OCI-LY1 (cell line): ENCODE measurements around the gene ABL2.

Source experiments
- H2AFZ ChIP-seq: fragments of 200-600 bp; sonication (generic), shearing (Covaris generic); 2 replicates; pipeline ENCODE4 v1.6.0; 2014; ENCODE audit warnings: antibody characterized with exemption, mild to moderate bottlenecking, low read length
- H3F3A ChIP-seq: fragments of 200-600 bp; sonication (generic), shearing (Covaris generic); 2 replicates; pipeline ENCODE4 v1.6.0; 2014; ENCODE audit warnings: mild to moderate bottlenecking, antibody characterized with exemption, low read length, moderate library complexity; ENCODE audit not compliant: insufficient read depth
- H3K27ac ChIP-seq: fragments of 200-600 bp; sonication (generic); 2 replicates; pipeline ENCODE4 v1.5.1; 2014; ENCODE audit warnings: low read length, mixed run types, mild to moderate bottlenecking, low read depth; ENCODE audit not compliant: poor library complexity, severe bottlenecking
- H3K27me3 ChIP-seq: fragments of 200-600 bp; sonication (generic); 2 replicates; pipeline ENCODE4 v1.6.0; 2014; ENCODE audit warnings: antibody characterized with exemption, mild to moderate bottlenecking, low read length, moderate library complexity; ENCODE audit not compliant: insufficient read depth
- H3K36me3 ChIP-seq: fragments of 200-600 bp; sonication (generic); 2 replicates; pipeline ENCODE4 v1.6.1; 2014; ENCODE audit warnings: mild to moderate bottlenecking, antibody characterized with exemption, low read length, moderate library complexity, mixed read lengths; ENCODE audit not compliant: insufficient read depth
- H3K4me1 ChIP-seq: fragments of 200-600 bp; sonication (generic); 2 replicates; pipeline ENCODE4 v1.5.1; 2014; ENCODE audit warnings: mild to moderate bottlenecking, low read length, moderate library complexity; ENCODE audit not compliant: insufficient read depth, severe bottlenecking
- H3K4me2 ChIP-seq: fragments of 200-600 bp; sonication (generic), shearing (Covaris generic); 2 replicates; pipeline ENCODE4 v1.6.1; 2014; ENCODE audit warnings: low read length
- H3K4me3 ChIP-seq: fragments of 200-600 bp; sonication (generic); 2 replicates; pipeline ENCODE4 v1.5.1; 2014; ENCODE audit warnings: low read length, low read depth, mild to moderate bottlenecking, mixed read lengths; ENCODE audit not compliant: poor library complexity, severe bottlenecking
- H3K79me2 ChIP-seq: fragments of 200-600 bp; shearing (Covaris generic); 2 replicates; pipeline ENCODE4 v1.6.1; 2016; ENCODE audit warnings: mixed run types, low read length, mixed read lengths; ENCODE audit not compliant: insufficient read depth
- H3K9ac ChIP-seq: fragments of 200-600 bp; sonication (generic), shearing (Covaris generic); 2 replicates; pipeline ENCODE4 v1.6.1; 2014; ENCODE audit warnings: mild to moderate bottlenecking, low read length, mixed read lengths
- H3K9me2 ChIP-seq: fragments of 200-600 bp; sonication (generic), shearing (Covaris generic); 2 replicates; pipeline ENCODE4 v1.6.1; 2014; ENCODE audit warnings: low read depth, mild to moderate bottlenecking, low read length, mixed read lengths
- H3K9me3 ChIP-seq: fragments of 200-600 bp; shearing (Covaris generic); 2 replicates; pipeline ENCODE4 v1.6.1; 2014; ENCODE audit warnings: low read length, mixed read lengths
- H4K20me1 ChIP-seq: fragments of 200-600 bp; sonication (generic), shearing (Covaris generic); 2 replicates; pipeline ENCODE4 v1.6.0; 2016; ENCODE audit warnings: mild to moderate bottlenecking, low read length; ENCODE audit not compliant: insufficient read depth
- CTCF ChIP-seq: fragments of 200-600 bp; sonication (generic), shearing (Covaris generic); IDR thresholded peaks from 2 replicates; pipeline ENCODE4 v1.5.1; 2017; ENCODE audit warnings: mild to moderate bottlenecking, antibody characterized with exemption, low read length, moderate library complexity, mixed read lengths
- EZH2 ChIP-seq: fragments of 200-600 bp; sonication (generic), shearing (Covaris generic); IDR thresholded peaks from 2 replicates; pipeline ENCODE4 v1.8.0; 2017; ENCODE audit warnings: borderline replicate concordance, mixed run types, mild to moderate bottlenecking, antibody characterized with exemption, low read length, moderate library complexity, mixed read lengths

Gene ABL2

DNA sequence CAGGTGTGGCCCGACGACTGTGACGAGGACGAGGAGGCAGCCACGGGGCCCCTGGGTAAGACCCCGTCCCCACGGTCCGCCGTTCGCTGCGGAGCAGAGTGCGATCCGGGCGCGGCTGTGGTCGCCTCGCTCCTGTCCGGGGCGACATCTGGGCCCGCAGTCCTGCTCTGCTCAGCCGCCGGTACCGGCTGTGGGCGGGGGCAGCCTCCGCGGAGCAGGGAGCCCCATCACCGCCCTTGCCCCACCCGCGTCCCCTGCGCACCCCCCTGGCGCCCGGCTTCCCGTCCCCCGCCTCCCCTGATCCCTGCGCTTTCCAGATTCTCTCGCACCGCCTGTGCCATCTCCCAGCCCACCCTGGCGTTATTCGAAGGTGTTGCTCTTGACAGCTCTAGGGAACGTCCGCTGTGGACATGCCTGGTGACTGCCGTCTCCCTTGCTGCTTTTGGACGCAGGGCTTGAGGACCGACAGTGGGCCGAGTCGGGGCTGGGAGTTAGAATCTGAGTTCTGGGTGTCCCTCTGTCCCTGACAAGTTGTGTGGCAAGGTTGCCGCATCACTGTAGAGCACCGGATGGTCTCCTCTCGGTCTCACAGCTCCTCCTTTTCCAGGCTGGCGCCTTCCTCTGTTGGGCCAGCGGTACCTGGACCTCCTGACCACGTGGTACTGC is 147.0 kb downstream of the ABL2 start:
- H2AFZ ChIP-seq, result no peak overlapping the region
- H3K79me2 ChIP-seq, result peaks cover 9% of the 10 kb centered on the region; the same call in 1 of the 2 replicates

DNA sequence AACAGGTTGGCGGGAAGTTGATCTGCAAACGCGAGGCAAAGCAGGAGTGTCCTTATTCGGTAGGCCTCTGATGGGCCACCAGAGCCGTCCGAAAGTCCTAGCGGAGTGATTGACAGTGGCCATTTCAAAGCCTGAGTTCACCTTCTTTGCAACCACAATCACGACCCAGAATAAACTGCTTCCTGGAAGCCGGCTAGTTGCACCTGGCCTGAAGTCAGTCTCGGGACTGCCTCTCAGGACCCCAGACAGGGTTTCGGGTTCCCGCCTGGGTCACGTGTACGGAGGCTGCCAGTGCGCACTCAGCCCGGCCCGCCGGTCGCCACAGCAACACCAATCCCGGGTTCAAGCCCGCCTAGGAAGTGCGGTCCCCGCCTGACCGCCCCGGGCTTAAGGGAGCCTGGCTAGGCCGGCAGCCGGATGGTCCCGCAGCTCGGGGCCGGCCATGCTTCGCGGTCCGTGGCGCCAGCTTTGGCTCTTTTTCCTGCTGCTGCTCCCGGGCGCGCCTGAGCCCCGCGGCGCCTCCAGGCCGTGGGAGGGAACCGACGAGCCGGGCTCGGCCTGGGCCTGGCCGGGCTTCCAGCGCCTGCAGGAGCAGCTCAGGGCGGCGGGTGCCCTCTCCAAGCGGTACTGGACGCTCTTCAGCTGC is 147.7 kb downstream of the ABL2 start, which contains the start of gene TOR3A:
Gene TOR3A, plus strand, starts transcription at position 384 of the 646 bp plus-strand sequence. Its CDS starts 59 bp downstream, at position 443.
- Histone ChIP-seq H3K4me1 (peaks cover 31% of the 10 kb centered on the region), H3K9me2 (no peaks in the 10 kb centered on the region), H3K4me3 (peak within 1 kb of the TSS; percentile 79), H3K36me3 (peaks cover 25% of the 10 kb centered on the region), H3K27me3 (no peaks in the 10 kb centered on the region), H3F3A (0 out of 2 replicates have a peak, but pooled peaks cover 2% of the 10 kb centered on the region), H2AFZ (peak within 1 kb of the TSS; percentile 38; the same call in 1 of the 2 replicates), H3K27ac (peak within 1 kb of the TSS; percentile 94), H3K79me2 (peaks cover 9% of the 10 kb centered on the region; the same call in 1 of the 2 replicates), H3K9me3 (no peaks in the 10 kb centered on the region), H3K9ac (peak within 1 kb of the TSS; percentile 85), H3K4me2 (peak within 1 kb of the TSS; percentile 91), H4K20me1 (no peaks in the 10 kb centered on the region)
- TF ChIP-seq CTCF (no peak), EZH2 (no peak)

More for the DNA sequence above, 147.0 kb downstream of the ABL2 start:
- H3K27me3 ChIP-seq, result no peaks in the 10 kb centered on the region
- H3K9ac ChIP-seq, result peak overlapping the region; percentile 85
- H3K9me2 ChIP-seq, result no peaks in the 10 kb centered on the region
- H3K4me3 ChIP-seq, result peak overlapping the region; percentile 79
- H3K27ac ChIP-seq, result peak overlapping the region; percentile 94
- H3K36me3 ChIP-seq, result peaks cover 29% of the 10 kb centered on the region
- 0 out of 2 replicates have a peak, but pooled peaks cover 2% of the 10 kb centered on the region for H3F3A ChIP-seq
- TF ChIP-seq CTCF (no peak), EZH2 (no peak)
- peaks cover 38% of the 10 kb centered on the region for H3K4me1 ChIP-seq
- H3K9me3 ChIP-seq, result no peaks in the 10 kb centered on the region
- H3K4me2 ChIP-seq, result peak overlapping the region; percentile 91
- H4K20me1 ChIP-seq, result no peaks in the 10 kb centered on the region

DNA sequence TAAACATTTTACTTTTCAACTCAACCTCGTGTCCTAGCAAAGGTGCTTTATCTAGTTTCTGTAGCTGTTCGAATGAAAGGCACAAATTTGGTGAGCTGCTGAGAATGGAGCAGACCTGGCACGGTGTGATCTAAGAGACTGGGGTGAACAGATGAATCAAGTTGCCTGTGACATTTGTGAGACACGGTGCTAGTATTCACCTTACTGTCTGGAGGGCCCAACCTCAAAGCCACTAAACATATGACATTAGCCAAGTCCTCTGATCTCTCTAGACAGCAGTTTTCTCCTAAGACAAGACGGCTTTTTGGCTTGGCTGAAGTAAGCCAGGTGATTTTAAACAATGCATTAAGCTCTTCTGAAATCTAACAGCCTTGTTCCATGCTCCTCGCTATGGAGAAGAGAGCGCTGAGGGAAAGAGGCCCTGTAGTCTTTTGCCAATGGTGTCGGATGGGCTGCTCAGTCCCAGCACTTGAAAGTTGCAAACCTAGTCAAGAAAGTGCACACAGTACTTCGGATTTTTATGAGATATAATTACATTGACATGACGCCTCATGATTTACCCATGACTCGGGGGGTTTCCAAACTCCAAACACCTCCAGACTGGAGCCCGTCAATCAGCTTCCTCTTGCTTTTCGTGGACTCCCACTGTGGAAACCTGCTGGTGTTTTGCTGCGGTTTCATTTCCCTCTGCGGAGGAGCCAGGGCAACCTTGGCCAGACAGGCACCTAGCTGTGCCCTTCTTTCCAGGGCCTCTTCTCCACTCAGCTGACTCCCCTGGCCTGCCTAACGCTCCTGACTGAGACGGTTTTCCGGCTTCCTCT is 148.4 kb downstream of the ABL2 start:
- peak overlapping the region; percentile 79 for H3K4me3 ChIP-seq
- H3K27ac ChIP-seq, result peak overlapping the region; percentile 94
- H3K9me3 ChIP-seq, result no peaks in the 10 kb centered on the region
- H4K20me1 ChIP-seq, result no peaks in the 10 kb centered on the region
- peak overlapping the region; percentile 91 for H3K4me2 ChIP-seq
- H3K9me2 ChIP-seq, result no peaks in the 10 kb centered on the region
- 0 out of 2 replicates have a peak, but pooled peaks cover 2% of the 10 kb centered on the region for H3F3A ChIP-seq
- H3K36me3 ChIP-seq, result peaks cover 20% of the 10 kb centered on the region
- TF ChIP-seq EZH2, result no peak
- no peaks in the 10 kb centered on the region for H3K27me3 ChIP-seq
- peaks cover 9% of the 10 kb centered on the region; the same call in 1 of the 2 replicates for H3K79me2 ChIP-seq
- peak overlapping the region; percentile 85 for H3K9ac ChIP-seq
- H3K4me1 ChIP-seq, result peaks cover 29% of the 10 kb centered on the region
- H2AFZ ChIP-seq, result peak overlapping the region; percentile 38; the same call in 1 of the 2 replicates
